NCI-H1092 treated with DMSO at 0.1 percent for 48 hours (cell line): ENCODE data around the gene GALNT2.

Experiments
- DNase-seq: peaks from one replicate; lab custom pipeline; 2025; lab: John Stamatoyannopoulos, UW

Gene GALNT2

DNA sequence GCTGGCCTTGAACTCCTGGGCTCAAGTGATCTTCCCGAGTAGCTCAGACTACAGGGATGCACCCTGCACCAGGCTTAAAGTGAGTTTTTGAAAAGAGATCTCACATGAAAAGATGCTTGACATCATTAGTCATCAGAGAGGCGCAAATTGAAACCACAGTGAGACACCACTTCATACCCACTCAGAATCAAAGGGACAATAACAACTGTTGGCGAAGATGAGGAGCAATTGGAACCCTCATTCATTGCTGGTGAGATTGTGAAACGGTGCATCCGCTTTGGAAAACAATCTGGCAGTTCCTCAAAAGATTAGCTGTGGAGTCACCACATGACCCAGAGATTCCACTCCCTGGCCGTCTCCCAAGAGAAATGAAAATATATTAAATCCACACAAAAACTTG, 236.8 kb downstream of the GALNT2 start:
- peak; percentile 55 for DNase-seq

DNA sequence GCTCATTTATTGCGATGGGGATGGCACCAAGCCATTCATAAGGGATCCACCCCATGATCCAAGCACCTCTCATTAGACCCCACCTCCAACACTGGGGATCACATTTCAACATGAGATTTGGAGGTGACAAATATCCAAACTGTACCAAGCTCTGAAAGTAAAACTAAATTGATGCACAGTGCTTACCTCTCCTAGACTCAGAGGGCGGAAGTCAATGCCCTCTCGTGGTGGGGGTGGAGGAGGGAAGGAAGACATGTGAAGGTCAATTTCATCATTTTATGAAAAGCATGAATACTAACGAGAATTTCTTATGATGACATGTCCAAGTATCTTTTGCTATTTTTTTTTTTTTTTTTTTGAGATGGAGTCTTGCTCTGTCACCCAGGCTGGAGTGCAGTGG, 239.1 kb downstream of the GALNT2 start:
- no peak for DNase-seq

DNA sequence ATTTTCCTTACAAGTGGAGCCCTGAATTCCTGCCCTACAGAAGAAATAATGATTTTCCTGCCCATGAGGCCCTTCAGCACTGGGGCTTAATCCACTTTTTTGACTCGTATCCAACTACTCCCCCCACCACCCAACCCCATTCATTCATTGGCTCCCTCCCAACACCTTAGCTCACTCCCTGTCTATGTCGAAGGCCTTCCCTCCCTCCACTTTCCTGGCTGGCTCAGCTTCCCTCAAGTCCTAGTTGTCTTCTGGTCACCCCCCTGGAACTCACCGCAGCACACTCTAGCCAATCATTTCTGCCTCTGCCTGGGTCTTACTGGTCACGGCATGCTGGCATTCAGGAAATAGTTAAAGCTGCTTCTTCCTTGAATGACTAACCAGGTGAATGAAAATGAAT, 240.2 kb downstream of the GALNT2 start:
- no peak for DNase-seq

DNA sequence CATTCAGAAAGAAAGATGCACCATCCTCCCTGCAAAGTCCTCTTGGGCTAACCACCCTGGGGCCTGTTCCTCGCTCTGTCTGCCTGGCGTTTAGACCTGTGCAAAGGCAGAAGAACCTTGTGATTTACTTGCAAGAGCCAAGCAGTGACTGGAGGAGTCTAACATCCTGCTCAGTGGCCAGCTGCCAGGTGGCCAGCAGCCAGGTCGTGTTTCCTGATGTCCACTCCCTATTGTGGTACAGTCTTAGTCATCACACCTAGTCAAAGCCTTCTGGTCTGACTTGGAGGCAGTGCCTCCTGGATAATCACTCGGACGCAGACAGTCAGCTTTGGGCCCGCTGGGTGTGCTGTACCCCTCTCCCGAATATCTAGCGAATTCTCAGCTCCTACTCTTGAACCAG, 241.0 kb downstream of the GALNT2 start:
- peak; percentile 18 for DNase-seq

DNA sequence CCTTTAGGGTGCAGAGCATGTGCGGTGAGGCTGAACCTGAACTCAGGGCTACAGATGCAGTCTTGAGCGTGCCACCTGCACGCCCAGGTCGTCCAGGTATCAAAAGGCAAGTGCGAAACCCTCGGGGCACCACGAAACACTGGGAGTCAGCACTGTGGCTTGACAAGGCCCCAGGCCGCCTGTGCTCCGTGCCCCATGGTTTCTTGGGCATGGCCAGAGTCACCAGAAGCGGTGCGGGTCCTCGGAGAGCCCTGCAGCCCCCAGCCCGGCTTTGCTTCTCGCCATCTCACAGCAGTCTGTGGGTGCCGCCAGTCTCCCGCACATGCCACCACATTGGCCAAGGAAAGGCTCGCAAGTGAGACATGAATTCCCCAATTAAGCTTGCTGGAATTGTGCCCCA, 241.8 kb downstream of the GALNT2 start:
- no peak for DNase-seq

DNA sequence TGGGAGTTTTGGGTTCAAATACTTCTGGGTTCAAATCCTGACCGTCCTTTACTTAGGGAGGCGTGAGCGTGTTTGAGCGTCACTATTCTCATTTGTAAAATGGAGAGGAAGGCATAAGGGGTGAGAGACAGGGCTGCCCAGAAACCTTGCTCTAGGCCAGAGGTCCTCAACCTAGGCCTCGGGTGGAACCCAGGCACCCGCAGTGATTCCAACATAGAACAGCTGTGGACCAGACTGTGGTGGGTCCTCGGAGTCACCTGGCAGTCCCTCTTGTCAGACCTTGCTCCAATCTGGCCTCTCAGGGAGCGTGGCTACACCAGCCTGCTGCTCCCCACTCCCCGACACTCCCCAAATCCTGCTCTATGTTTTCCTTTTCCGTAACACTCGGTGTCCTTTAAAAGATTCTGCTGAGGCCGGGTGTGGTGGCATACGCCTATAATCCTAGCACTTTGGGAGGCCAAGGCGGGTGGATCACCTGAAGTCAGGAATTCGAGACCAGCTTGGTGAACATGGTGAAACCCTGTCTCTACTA, 242.7 kb downstream of the GALNT2 start:
- DNase-seq = no peak

DNA sequence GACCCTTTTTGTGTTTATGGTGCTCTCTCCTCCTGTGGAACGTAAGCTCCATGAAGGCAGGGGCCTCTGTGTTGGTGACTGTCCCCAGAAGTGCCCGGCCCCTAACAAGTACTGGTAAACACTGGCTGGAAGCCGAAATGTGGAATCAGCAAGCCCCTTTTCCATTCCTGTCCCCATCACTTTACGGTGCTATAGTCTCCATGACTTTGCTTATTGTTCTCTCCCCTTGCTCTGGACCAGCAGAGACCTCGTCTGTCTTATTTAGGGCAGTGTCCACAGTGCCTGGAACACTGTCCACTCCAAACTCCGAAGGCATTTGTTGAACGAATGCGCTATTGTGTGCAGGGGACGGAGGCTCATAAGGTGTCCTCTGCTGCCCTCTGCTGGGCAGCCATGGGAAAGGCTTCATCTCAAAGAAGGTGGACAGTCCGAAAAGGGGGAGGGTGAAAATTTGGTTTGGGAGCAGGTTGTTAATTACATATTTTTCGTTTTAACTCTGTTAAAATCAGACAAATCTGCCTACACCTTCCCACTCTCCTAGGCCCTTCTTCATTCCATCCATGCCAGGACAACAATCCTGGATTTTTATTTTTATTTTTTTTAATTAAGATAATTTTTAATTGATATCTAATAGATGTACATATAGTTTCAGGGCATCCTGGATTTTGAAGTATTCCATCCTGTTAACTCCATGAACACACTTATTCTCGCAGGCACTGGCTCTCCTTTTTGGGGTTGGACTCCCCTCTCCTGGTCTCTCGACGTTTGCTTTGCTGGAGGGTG, 243.5 kb downstream of the GALNT2 start:
- peak; percentile 78 for DNase-seq

DNA sequence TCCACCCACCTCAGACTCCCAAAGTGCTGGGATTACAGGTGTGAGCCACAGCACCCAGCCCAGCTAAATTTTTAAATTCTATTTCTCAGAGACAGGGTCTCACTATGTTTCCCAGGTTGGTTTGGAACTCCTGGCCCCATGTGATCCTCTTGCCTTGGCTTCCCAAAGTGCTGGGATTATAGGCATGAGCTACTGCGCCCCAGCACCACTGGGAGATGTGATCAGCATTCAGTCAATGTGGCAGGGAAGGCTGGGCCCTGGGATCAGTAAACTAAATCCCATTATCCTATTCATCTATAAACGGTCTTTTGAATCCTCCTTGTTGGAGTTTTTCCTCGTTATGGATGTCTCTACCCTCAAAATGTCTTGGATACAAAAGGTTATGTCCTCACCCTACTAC, 245.6 kb downstream of the GALNT2 start:
- no peak for DNase-seq

DNA sequence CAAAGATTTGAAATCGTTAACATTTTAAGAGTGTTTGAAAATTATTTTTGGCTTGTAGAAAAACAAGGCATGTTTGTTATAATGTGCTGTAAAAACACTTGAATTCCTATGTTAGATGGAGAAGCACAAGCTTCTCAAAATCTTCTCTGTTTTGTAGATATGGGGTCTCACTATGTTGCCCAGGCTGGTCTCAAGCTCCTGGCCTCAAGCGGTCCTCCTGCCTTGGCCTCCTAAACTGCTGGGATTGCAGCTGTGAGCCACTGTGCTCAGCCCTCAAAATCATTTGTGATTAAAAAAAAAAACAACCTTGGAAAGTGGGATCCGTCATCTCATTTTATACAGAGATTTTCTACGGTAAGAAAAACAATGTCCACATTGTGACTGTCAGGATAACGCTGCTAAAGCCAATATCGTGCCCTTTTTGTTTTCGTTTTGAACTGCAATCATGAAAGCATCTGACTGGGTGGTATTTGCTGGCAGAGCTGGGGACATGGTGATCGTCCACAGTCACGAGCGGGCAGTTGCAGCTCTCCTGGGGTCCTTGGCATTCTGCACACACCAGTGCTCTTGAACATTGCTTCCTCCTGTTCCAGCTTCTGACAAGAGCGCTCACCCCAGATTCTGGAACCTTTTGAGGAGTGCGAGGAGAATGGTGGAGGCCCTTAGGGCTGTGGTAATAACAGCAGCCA, 246.6 kb downstream of the GALNT2 start:
- no peak for DNase-seq

DNA sequence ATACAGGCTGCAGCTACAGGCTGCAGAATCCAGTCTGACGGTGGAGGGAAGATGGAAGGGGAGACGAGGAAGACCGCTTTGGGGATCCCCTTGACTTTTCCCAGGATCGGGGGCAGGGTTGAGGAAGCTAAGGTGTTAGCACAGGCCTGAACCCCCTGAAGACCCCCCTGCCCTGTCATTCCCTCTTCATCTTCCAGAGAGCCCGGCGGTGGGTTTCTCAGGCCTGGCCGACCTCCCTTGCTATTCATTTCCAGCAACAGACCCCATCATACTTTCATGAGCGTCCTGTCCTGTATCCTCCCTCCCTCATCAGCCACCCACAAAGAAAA, 247.1 kb downstream of the GALNT2 start:
- no peak for DNase-seq

DNA sequence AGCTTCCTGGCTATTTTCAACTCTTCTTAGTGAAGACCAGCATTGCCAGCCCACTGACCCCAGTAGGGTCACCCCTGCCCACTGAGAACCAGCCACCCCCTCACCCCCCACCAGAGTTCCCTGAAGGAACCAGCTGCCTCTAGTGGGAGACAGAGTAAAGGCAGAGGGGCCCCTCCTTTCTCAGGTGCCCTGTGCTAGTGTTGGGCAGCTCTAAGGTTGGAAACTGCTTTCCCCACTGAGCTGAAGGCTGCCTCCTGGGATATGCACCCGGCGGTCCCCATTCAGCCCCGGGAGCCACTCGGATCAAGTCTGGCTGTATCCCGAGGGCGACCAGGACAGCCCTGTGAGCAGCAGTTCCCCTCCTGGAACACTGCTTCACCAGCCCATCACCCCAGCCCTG, 248.1 kb downstream of the GALNT2 start:
- DNase-seq = no peak

DNA sequence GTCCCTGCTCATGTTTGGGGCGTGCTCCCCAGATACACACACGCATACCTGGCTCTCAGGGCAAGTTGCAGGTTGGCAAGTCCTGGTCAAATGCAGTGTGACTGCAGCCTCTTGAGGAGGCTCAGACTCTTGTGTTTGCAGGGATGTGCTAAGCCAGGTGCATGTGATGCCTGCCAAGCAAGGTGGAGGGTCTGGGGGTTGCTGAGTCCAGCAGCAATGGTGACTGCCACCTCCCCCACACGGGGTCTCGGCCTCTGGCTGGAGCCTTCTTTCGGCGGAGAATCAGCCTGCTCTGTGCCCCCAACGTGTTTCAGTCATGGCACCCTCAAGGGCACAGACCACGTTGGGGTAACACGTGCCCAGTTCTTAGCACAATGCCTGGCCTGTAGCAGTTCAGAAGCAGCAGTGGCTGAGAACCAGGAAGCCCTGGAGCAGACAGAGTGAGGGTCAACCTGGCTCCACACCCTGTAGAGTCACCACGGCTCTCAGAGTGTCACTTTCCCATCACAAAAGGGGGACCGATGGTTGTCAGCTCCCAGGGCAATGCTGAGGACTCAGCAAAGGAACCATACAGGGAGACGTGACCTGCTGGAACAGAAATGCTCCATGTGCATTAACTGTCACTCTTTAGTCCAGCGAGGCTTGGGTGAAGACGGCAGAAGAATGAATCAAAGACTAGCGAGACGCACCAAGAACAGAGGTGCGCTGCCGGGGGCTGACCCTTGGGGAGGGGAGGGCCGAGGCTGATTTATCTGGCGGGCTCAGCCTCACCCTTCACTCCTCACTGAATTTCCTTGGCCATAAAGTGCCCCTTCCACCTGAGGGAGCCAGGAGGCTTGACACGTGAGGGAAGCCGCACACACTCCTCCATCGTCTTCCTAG, 250.1 kb downstream of the GALNT2 start:
- no peak for DNase-seq

DNA sequence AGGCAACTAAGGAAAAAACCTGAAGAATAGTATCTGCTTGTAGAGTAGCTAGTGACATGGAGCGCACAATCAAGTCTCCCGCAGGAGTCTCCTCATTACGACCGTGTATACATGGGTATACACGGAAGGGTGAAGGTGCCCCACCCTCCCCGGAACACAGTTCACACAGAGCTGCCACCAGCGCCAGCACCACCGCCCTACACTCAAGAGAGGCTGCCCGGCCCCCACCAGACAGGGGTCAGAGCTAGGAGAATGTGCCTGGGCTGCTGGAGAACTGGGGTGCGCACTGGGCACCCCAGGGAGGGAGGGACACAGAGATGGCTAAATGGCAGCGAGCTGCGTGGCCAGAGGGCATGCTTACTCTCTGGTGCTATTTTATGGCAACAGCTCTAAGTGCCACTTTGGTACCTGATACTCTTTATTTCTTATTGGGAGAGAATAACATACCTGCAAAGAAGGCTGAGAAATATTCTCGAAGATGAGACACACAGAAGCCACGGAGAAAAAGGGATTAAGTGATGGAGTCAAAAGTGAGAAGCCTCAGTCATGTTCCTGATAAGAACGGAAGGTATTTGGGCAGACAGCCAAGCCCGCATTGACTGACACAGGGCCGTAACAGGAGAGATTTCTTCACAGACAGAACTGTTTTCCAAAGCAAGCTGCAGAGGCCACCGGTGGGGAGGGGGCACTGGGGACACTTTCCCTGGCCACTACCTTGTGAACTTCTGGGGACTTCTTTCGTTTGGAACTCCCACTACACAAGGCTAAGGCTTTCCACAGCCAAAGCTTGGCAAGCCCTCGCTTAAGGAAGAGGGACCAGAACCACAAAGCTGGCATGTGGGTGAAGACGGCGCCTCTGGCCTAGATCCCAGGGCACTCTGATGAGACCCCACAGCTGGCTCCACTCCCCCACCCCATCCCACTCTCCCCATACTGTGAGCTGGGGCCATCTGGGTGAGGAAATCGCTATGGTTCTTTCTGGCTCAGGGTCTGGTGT, 251.1 kb downstream of the GALNT2 start:
- no peak for DNase-seq

DNA sequence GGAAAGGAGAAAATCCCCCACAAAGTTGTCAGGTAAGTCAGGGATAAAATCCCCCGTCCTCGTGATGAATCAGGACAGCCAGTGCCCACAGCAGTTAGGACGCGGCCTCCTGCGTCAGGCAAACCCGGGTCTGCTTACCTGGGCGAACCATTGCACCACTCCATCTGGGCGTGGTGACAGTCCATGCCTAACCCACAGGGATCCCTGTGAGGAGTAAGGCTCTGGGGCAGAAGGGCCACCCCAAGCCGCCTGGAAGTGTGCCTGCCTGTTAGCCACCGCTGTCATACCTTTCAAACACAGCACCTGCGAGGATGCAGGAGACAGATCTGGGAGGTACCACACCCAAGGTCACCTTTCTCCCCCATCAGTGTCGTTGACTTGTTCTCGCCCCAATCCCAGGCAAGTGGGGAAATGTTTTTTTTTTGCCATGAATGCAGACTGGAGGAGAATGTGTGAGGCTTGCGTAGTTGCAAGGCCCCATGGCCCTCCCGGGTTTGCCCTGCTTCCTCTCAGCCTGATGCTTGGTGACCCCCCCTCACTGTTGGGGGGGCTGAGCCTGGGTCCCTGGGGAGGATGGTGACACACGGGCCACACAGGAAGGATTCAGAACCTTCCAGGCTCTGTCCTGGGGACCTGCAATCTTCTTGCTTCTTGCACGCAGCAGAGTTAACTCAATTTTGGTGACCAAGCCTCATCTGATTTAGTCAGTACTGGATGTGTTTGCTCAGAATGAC, 252.1 kb downstream of the GALNT2 start:
- no peak for DNase-seq

DNA sequence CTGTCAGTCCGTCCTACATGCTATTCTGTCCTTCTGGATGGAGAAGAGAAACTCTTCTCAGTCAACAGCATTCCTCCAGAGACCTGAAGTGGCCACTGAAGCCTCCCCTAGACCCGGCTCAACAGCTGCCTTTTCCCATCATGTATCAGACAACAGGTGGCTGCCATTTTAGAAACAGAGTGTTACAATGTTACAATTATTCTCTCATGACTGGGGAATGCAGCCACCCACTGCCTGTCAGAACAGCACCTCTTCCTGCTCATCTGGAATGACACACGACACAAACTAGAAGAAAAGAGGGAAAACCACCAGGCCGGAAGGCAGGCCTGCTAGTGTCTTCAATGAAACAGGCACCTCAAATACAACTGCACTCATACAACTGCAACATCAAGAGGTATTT, 253.8 kb downstream of the GALNT2 start:
- DNase-seq = no peak

DNA sequence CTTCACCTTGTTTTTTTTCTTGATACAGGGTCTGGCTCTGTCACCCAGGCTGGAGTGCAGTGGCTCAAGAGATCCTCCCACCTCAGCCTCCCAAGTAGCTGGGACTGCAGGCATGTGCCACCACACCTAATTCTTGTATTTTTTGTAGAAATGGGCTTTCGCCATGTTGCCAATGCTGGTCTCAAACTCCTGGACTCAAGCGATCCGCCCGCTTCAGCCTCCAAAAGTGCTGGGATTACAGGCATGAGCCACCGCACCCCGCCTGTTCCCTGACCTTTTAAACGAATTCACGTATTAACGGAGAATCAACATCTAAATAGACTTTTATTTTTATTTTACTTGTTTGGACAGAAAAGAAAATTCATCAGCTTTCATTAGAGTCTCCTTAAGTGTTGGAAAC, 254.3 kb downstream of the GALNT2 start:
- DNase-seq = no peak

DNA sequence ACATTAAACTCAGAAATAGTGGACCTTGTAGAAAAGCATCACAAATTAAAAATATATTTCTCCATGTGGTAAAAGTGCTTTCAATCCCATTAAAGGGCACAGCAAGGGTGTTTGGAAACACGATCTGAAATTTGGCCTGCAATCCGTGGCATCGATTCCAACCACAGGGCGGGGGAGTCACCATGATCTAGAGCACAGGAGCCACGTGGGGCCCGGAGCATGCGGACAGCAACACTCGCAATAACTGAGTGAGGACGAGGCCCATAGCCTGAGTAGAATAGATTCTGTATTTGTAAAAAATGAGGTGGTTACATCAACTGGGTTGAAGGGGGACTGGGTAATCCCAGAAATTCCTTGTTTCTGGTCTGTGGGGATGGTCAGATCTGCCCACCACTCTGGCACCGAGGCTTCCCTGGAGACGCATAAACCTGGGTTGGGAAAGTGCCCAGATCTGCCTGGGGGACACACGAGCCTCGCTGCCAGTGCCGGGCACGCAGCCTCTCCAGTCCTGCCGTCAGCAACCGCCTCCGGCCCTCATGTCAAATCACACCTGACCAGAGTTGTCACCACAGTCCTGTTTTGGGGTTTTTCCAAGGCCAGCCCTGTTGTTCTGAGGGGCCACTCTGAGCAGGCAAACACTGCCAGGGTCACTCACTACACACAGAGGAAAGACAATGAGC, 254.8 kb downstream of the GALNT2 start:
- peak; percentile 77 for DNase-seq

DNA sequence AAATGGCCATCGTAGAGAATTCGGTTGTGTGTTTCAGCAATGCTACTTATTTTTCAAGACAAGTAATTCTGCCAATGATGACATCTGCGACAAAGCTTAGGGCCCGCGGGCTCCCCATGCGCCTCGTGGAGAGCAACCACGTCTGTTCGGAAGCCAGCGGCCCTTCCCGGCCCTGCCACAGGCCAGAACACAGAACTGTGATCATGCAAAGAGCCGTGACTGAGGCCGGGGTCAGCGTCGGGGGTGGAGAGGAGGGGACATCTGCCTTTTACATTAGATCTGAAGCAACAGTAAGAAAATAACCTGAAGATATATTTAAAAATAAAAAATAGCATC, 255.4 kb downstream of the GALNT2 start:
- DNase-seq = no peak

DNA sequence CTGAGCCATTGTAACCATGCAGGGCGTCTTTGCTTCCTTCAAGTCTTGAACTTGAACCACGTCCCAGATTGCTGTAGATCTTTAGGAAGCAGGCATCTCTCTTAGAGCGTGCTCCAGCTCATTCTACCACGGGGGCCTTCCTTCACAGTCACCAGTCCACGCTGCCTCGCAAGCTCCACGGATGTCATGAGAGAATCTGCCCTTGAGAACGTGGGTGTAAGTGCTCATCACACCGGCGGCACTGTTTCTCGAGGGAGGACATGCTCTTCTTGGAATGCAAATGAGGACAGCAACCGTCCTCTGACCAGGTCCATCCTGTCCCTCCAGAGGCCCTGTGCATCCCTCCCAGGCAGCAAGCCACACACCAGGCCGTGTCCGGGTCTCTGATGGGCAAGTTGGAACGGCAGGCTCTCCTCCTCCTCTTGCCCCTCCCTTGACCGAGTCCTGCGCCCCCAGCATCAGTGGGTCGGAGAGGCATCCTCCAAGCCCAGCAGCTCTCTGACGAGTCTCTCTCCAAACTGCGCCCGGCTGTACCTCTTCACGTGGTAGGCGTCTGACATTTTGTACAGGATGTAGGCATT, 256.0 kb downstream of the GALNT2 start:
- no peak for DNase-seq

DNA sequence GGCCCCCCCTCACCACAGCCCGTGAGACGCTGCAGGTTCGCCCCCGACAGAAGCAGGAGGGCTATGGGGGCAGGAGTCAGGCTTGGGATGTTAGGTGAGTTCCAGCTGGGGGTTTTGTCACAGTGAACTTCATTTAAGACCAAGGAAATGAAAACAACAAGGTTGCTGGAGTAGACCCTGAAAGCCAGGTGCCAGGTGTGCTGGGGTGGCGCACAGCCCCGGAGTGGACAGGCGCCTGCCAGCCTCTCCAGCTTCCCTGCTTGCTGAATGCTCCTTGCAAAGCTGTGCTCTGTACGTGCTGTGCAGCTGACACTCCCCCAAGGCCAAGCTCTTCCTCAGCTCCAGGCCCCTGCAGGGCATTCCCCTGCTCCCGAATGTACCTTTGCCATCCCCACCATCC, 256.6 kb downstream of the GALNT2 start:
- DNase-seq = no peak
